Activated CD8-positive, alpha-beta T cell treated with anti-CD3 and anti-CD28 coated beads for 36 hours (primary cell): ENCODE measurements around the gene EXOC4. TPM values are rescaled to one million over a fixed set of nuclear protein-coding genes. Genes with fewer than 3 reads are reported as not detected.

Source experiments
- ATAC-seq: fragments of 200-7000 bp; cut with Tn5 transposase; one replicate; pipeline ENCODE4 v1.10.0; 2021; ENCODE audit warnings: mild to moderate bottlenecking, moderate library complexity
- CTCF ChIA-PET: fragments of 350-600 bp; sonication (Branson Sonifier 250); formaldehyde crosslinking; loops from one replicate; lab custom pipeline; 2021; ENCODE audit warnings: antibody characterized with exemption; lab: Charles Lee
- POLR2A ChIA-PET: fragments of 350-600 bp; sonication (Branson Sonifier 250); formaldehyde crosslinking; loops from one replicate; lab custom pipeline; 2021; ENCODE audit warnings: antibody characterized with exemption; lab: Charles Lee
- DNase-seq: peaks from one replicate; pipeline ENCODE4 v3.0.0-alpha.2; 2020
- H3K27ac Mint-ChIP-seq: one replicate; pipeline ENCODE4 v1.8.0; 2021; ENCODE audit warnings: mild to moderate bottlenecking, mixed read lengths
- H3K27me3 Mint-ChIP-seq: one replicate; pipeline ENCODE4 v1.8.0; 2021; ENCODE audit warnings: mixed read lengths
- H3K36me3 Mint-ChIP-seq: one replicate; pipeline ENCODE4 v1.8.0; 2021; ENCODE audit warnings: low read depth, mixed read lengths
- H3K4me1 Mint-ChIP-seq: one replicate; pipeline ENCODE4 v1.8.0; 2021; ENCODE audit warnings: low read depth, mixed read lengths
- H3K4me3 Mint-ChIP-seq: one replicate; pipeline ENCODE4 v1.8.0; 2021; ENCODE audit warnings: mild to moderate bottlenecking, moderate library complexity, mixed read lengths
- H3K9me3 Mint-ChIP-seq: one replicate; pipeline ENCODE4 v1.8.0; 2021; ENCODE audit warnings: mixed read lengths
- intact Hi-C: fragments of 100-400 bp; cut with micrococcal nuclease; formaldehyde crosslinking; loops from one replicate; pipeline ENCODE4 v1.10.0; 2022
- total RNA-seq, 2 experiments: library from RNA; stranded (reverse); gene quantifications; one replicate each; pipeline ENCODE4 v1.2.3, GENCODE V29; 2021
- TF ChIP-seq, protein P1 (sequence below): fragments of 200-600 bp; IDR thresholded peaks from one replicate; pipeline ENCODE4 v1.8.0; 2022; ENCODE audit warnings: antibody characterized with exemption, mild to moderate bottlenecking

EXOC4 gene
- total RNA-seq, 2 experiments from 2014 or later = 54.1 to 61.7 TPM

DNA sequence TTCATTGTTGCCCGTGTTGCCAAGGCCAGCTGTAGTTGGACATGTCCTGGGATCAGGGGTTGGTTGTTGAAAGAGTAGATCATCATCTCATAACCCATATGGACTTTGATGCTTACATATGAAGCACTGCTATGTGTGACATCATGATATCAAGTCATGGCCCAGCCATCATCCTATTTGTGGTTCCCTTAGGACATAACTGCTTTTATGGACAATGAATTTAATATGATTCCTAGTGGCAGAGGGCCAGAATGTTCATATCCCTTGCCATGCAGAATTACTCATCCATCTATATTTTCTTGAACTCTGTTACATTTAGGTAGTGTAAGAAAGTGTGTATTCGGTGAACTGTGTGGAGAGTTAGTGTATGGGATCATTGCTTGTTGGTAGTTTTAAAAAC lies 530.4 kb downstream of the EXOC4 start:
- H3K27ac Mint-ChIP-seq = no peak overlapping the region
- no peaks in the 10 kb centered on the region for H3K4me1 Mint-ChIP-seq
- H3K27me3 Mint-ChIP-seq = no peaks in the 10 kb centered on the region
- no peak overlapping the region for H3K4me3 Mint-ChIP-seq
- CTCF ChIA-PET = no interaction called here
- ATAC-seq = no peak
- TF ChIP-seq, protein P1, sequence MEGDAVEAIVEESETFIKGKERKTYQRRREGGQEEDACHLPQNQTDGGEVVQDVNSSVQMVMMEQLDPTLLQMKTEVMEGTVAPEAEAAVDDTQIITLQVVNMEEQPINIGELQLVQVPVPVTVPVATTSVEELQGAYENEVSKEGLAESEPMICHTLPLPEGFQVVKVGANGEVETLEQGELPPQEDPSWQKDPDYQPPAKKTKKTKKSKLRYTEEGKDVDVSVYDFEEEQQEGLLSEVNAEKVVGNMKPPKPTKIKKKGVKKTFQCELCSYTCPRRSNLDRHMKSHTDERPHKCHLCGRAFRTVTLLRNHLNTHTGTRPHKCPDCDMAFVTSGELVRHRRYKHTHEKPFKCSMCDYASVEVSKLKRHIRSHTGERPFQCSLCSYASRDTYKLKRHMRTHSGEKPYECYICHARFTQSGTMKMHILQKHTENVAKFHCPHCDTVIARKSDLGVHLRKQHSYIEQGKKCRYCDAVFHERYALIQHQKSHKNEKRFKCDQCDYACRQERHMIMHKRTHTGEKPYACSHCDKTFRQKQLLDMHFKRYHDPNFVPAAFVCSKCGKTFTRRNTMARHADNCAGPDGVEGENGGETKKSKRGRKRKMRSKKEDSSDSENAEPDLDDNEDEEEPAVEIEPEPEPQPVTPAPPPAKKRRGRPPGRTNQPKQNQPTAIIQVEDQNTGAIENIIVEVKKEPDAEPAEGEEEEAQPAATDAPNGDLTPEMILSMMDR = no peak
- peaks cover 5% of the 10 kb centered on the region for H3K9me3 Mint-ChIP-seq
- intact Hi-C loops = no loop called here
- H3K36me3 Mint-ChIP-seq = peaks cover 16% of the 10 kb centered on the region
- POLR2A ChIA-PET = no interaction called here
- no peak for DNase-seq

DNA sequence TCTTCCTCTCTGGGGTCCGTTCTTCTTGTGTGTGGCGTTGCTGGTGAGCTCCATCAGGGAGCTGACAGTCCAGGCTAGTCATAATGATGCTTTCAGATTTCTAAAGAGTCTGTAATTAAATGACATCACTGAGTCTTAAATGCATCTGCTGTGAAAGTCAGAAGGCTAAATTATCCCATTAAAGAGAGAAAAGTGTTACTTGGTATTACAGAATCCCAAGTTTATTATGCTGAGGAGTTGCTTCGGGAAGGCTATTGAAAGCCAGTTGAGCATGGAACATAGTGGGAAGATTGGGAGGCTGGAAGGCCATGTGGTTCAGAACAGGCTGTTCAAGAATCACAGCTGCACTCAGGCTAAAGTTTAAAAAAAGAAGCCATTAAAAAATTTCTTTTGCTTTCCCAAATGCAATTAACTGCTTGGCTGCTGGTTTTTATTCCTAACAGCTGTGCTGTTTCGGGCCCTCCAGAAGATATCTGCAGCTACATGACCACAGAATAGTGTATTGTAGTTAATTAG lies 531.7 kb downstream of the EXOC4 start:
- Mint-ChIP-seq H3K4me3 (no peak overlapping the region), H3K4me1 (no peaks in the 10 kb centered on the region), H3K9me3 (peaks cover under 1% of the 10 kb centered on the region), H3K36me3 (peaks cover 11% of the 10 kb centered on the region), H3K27ac (no peak overlapping the region), H3K27me3 (no peaks in the 10 kb centered on the region)
- CTCF ChIA-PET = no interaction called here
- DNase-seq = no peak
- no peak for ATAC-seq
- TF ChIP-seq, protein P1 = no peak
- POLR2A ChIA-PET = no interaction called here
- intact Hi-C loops = no loop called here

DNA sequence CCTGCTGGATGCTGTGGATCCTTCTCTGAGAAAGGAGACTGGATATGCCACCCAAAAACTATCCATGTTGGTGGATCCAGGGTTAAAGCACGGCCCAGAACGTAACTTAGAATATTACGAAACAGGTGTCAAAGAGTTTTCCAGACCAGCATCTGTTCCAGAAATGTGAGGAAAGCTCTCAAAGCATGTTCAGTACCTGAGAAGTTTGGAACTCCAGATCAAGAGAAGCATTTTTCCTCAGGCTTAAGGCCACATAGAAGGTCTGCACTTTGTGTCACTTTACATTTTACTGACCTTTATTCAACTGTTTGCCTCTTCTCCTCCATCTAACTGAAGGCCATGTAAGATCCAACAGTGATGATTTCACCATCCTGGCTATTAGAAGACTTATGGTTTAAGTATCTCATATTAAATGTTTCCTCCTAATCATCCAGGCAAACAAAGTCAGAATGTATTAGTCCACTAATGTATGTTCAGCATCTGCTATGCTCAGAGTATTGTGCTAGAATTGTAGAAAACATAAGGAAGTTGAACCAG lies 533.6 kb downstream of the EXOC4 start:
- TF ChIP-seq, protein P1 = no peak
- Mint-ChIP-seq H3K36me3 (peaks cover 5% of the 10 kb centered on the region), H3K4me1 (no peaks in the 10 kb centered on the region), H3K27ac (no peak overlapping the region), H3K9me3 (no peaks in the 10 kb centered on the region), H3K4me3 (no peak overlapping the region), H3K27me3 (no peaks in the 10 kb centered on the region)
- ChIA-PET CTCF (no interaction called here), POLR2A (interaction anchor here (0.6 kb wide), 1 partner anchor 228 kb away, joined by 3 read pairs; no protein-coding TSS in a partner anchor)
- intact Hi-C loops = no loop called here
- no peak for DNase-seq
- no peak for ATAC-seq

DNA sequence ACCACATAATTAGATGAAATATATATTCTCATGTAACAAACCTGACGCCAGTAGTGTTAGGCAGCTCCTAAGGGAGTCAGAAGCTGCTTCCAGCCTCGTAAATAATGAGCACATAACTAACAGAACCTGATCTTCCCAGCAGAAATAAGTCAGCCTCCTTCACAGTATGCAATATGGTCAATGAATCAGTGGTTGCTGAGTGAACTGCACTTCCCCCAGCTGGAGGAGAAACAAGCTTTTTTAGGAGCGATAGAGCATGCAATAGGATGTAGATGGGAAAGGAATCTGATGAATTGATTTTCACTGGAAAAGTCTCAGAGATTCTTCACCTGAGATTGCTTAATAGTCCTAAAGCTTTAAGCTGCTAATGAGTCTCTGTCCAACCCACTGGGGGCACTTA lies 537.1 kb downstream of the EXOC4 start:
- POLR2A ChIA-PET = no interaction called here
- no peaks in the 10 kb centered on the region for H3K9me3 Mint-ChIP-seq
- no peaks in the 10 kb centered on the region for H3K4me1 Mint-ChIP-seq
- CTCF ChIA-PET = no interaction called here
- ATAC-seq (no peak), DNase-seq (no peak)
- no peak overlapping the region for H3K4me3 Mint-ChIP-seq
- H3K27me3 Mint-ChIP-seq = no peaks in the 10 kb centered on the region
- intact Hi-C loops = no loop called here
- TF ChIP-seq, protein P1 = no peak
- H3K27ac Mint-ChIP-seq = no peak overlapping the region
- peaks cover 5% of the 10 kb centered on the region for H3K36me3 Mint-ChIP-seq

DNA sequence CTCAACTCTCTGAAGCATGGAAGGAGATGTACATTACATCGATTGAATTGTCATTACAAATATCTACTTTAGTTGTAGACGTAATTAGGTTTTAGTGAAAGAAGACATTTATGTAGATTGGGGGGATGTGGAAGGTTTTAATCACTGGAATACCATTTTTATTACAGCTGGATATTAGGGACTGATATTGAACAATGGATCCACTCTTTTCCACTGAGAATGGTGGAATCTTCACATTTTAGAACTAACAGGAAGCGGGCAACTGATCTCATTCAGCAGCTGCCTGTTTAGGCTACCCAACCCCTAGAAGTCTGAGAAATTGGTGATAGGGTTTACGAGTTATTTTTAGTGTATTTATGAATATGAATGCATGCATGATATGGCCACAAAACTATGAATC lies 538.0 kb downstream of the EXOC4 start:
- DNase-seq (no peak), ATAC-seq (no peak)
- no peaks in the 10 kb centered on the region for H3K4me1 Mint-ChIP-seq
- intact Hi-C loops = no loop called here
- ChIA-PET POLR2A (no interaction called here), CTCF (no interaction called here)
- peaks cover 3% of the 10 kb centered on the region for H3K36me3 Mint-ChIP-seq
- no peak overlapping the region for H3K27ac Mint-ChIP-seq
- no peaks in the 10 kb centered on the region for H3K27me3 Mint-ChIP-seq
- no peaks in the 10 kb centered on the region for H3K9me3 Mint-ChIP-seq
- TF ChIP-seq, protein P1 = no peak
- no peak overlapping the region for H3K4me3 Mint-ChIP-seq
